GM19468 (cell line): ENCODE results near the gene GALNT10.

Source experiments
- ATAC-seq: cut with Tn5 transposase; IDR thresholded peaks from one replicate; pipeline ENCODE4 v1.9.1; 2021; ENCODE audit warnings: mild to moderate bottlenecking, moderate library complexity, moderate number of reproducible peaks; ENCODE audit not compliant: unreplicated experiment; ENCODE audit errors: extremely low read depth

GALNT10 gene

DNA sequence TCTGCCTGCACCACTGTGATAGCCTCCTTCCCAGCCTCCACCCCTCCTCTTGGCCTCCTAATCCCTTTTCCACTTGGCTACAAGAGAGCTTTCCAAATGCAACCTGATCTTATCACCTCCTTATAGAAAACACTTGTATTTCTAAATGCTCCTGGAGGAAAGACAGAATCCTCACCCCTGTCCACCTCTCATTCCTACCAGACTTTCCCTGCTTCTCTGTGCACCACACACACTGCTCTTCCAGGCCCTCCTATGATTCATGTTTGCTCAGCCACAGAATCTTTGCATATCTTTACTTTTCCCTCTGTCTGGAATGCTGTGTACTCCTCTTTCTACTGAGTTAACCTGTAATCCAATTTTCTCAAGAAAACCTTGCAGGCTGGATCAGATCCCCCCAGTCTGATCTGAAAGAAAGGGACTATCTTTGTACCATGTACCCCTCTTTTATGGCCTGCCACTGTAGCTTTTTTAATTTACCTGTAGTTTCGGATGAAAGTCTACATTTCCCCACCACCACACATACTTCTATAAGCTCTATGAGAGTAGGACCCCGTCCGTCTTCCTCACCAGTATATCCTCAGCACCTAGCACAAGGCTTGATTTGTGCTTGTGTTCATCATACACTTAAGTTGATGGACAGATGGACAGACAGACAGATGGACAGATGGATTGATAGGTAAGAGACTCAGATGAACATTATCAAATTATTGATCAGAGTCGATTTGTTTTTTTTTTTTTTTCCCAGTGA is 95.3 kb downstream of the GALNT10 start:
- no peak for ATAC-seq

DNA sequence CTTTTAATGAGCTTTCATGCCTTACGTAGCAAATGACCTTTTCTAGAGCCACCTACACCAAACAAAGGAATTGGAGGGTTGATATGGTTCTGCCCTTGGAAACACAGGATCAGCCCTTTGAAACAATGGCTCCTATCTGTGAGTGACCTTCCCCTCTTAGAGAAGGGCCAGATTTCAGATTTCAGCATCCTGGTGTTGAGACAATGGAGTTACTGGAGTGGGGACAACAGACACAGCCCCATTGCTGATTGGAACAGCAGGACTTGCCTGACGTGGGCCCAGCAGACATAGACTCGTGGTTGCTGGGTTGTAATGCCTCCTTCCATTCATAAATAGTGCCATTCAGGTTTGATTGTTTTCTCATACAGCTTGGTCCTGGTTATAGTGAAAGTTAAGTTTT is 96.0 kb downstream of the GALNT10 start:
- ATAC-seq = no peak

DNA sequence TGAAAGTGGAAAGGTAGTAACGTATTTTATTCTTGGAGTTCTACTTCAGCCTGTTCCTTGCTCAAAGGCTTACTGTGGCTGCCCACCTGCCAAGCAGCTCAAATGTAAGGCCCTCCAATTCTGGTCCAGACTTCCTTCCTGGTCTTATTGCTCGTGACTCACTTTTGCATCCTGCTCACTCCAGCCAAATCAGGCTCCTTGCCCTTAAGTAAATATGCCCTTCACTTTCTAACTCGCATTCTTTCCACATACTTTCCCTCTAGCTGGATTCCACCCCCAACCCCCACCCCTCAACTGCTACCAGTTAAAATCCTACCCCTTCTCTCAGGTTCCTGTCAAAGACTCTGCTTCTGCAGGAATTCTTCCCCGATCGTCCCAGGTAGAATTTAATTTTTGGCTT is 96.6 kb downstream of the GALNT10 start:
- ATAC-seq = no peak

DNA sequence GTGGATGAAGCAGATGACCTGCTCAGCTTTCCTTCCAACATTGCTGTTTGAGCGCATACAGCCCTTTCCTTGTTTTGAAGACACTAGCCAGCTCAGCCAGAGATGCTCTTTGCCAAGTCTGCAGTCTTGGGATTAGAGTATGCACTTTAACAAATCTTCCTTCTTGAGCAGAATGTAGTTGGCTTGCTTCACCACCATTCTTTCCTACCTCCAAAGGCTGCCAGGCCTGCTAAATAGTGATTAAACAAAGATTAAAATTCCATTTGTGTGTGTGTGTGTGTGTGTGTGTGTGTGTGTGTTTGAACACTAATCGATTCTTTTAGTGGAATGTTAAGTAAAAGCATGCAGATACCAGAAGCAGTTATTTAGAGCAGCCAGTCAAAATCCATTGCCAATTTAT is 97.6 kb downstream of the GALNT10 start:
- ATAC-seq = no peak

DNA sequence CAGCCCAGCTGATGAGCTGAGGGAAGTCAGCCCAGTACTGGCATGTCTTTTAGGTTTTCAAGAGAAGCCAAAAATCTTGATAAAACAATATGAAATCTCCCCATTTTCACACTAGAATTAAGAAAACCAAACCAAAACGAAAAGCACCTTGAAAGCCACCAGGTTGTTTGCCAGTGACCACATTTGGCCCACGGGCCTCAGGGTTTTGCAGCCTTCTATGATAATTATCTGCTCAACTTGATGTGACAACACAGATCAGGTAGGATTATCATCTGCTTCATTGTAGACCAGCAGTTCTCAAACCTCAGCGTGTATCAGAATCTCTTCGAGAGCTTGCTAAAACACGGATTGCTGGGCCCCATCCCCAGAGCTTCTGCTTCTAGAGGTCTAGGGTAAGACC is 101.4 kb downstream of the GALNT10 start:
- ATAC-seq = no peak

DNA sequence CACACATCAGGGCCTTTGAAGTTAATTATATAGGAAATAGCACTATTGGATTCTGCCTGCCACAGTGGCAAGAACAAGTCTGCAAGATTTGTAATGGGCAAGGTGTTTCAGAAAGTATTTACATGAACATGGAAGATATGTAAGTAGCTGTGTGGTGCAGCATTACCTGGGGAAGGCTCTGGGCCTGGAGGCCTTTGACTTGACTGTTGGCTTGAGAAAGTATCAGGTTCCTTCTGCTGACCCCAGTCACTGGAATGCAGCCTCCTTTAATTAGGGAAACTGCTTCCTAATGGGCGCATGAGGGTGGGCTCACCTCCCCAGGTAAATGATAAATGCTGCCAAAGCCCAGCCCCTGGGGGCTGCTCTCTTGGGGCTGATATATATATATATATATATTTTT is 102.7 kb downstream of the GALNT10 start:
- no peak for ATAC-seq

DNA sequence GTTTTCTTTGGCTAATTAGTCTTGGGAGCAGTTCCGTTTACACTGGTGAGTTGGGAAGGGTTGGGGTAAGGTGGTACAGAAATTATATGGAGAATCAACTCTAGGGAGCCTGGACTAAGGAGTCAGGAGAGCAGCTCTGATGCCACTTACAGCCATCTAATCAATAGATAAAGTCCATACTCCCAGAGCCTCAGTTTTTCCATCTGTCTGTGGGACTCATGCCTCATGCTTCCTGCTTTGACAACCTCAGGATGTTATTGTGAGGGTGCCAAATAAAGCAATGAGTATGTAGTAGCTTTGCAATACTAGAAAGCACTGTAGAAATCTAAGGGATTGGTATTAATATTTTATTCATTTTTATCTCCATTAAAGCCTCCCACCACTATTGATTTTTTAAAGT is 105.0 kb downstream of the GALNT10 start:
- no peak for ATAC-seq

DNA sequence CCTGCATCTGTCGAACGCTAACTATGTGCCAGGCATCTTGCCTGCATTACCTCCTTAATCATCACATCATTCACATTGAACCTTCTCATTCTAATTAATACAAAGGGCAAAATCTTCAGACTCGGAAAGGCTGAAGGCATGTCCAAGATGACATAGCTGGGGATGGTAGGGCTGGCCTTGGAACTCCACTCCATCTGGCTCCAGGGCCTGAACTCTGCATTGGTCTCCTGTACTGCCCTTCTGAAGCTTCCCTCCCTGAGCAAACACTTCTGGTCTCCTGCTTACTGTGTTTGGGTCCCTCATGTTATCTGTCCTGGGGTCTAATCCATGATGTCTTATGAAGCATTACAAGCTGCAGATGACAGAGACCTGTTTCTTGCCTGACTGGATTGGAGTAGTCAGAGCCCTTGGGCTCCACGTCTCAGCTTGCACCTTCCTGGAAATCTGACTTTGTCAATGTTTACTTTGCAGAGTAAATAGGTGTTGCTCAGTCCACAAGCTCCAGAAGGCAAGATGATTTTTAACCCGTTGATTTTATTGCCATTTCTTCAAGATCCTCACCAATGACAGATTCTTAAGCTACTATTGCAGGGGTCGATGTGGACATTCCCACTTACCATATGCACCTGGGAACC is 106.1 kb downstream of the GALNT10 start:
- ATAC-seq = no peak

DNA sequence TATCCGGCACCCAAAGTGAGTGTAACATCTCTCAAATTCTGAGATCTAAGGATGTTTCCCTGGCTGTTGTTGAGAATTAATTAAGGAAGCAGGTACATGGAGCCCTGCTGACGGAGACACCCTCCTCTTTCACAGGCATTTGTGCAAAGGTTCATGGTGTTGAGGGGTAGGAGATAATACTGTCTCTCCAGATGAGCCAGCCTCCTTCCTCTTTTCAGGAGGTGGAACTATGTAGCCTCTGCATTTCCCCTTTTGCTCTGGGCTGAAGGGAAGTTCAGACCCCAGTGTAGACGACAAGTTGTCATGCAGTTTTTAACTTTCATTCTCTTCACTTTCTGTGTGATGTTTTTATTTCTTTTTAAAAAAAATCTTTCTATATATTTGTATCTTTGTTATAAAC is 107.5 kb downstream of the GALNT10 start:
- no peak for ATAC-seq

DNA sequence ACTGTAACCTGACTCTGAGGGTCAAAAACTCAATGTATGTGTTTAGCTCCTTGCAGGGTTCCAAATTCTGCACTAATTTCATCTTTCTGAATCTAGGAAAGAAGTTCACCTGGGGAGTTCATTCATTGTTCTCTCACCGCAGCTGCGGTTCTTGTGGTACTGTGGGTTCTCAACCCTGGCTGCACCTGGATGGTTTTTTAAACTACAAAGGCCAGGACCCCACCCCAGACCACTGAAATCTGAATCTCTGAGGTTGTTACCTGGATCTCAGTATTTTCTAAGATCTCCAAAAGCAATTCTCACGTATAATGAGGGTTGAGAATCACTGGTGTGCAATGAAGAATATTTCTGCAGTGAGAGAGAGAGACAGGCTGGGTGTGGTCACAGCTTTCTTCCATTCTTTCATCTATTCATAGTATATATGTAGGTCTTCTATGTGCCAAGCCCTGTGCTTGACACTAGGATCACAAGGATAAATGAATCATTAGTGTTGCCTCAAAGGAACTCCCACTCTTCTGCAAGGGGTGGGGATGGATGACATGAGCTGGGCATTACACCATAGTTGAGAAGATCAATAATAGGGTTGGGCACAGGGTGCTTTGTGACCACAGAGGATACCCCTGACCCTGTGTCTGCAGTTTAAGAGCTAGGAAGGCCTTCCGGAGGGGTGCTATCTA is 109.8 kb downstream of the GALNT10 start:
- no peak for ATAC-seq

DNA sequence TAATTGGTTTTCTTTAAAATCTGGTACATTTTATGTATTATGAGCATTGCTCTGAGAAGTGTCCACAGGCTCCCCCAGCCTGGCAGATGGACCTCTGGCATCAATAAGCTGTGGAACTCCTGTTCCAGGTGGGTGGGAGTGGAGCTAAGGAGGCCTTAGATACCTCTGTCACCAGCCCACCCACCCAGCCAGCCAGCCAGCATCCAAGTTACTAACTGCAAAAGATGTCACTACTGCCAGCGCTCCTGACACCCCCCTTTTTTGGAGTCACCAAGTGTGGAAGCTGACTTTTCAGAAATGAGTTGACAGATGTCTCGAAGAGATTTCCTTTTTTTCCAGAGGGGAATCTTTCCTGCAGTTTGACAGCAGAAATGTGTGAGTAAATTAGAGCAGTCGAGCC is 111.2 kb downstream of the GALNT10 start:
- ATAC-seq = no peak

DNA sequence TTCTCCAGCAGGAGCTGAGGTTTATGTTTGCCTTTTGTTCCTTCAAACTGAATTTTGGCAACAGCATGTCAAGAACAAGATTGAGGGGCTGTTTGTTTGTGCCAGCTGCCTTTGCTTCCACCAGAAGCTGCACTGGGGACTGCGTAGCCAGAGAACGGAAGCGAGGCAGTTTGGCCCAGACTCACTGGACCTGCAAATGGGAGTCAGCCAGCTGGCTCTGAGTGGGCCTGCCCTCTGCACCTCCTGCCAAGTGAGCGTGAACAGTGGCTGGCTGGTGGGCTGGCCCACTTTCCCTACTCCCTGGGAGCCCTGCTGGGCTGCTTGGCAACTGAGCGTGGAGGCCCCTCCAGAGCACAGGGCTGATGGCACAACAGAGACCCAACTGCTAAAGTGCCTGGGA is 111.6 kb downstream of the GALNT10 start:
- no peak for ATAC-seq

DNA sequence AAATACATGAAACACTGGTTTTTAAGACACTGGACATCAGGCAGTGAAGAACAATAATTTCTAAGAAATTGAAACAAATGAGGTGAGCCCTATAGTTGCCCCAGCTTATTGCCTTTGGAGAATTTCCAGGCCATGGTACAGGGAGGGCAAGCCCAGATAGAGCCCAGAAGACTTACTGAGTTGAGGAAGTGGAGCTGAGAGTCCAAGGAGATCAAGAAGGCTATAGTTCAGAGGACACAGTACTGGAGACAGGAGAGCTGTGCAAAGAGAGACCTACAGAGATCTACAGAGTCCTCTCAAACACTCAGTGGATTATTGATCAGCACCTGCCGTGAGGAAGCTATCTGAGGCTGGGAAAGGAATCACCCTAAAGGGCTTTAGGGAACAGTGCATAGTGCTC is 112.6 kb downstream of the GALNT10 start:
- no peak for ATAC-seq

DNA sequence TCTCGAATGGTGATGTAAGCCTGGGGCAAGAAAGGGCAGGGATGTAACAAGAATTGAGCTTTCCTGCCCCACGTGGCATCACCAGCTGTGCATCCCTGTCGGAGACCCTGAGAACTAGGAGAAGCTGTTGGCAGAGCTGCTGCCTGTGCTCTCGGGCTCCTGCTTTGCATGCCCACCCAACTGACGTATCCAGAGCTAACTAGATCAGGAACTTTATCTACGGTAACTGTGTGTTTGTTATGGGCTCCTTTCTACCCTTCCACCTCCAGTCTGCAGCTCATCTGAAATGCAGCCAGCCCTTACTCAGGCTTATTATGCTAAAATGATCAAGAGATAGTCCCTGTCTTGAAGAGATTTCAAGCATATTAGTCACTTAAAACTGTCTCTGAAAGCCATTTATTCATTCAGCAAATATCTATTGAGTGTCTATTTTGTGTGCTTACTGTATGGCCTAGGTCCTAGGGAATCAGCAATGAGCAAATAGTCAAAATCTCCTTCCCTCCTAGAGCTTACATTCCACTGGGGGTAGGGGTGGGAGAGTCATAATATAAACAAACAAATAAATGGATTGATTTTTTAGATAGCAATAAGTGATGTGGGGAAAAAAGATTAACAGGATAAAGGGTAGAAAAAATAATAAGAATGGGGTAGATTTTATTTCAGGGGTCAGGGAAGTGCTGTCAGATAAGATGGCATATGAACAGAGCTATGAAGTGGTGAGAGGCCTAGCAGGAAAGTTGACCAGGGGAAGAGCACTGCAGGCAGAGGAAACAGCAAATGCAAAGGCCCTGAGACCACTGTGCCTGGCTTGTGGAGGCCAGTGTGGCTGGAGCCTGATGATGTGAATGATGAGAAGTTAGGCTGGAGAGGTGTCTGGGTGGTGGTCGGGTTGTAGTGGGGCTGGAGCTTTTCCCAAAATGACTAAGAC is 118.2 kb downstream of the GALNT10 start:
- no peak for ATAC-seq

DNA sequence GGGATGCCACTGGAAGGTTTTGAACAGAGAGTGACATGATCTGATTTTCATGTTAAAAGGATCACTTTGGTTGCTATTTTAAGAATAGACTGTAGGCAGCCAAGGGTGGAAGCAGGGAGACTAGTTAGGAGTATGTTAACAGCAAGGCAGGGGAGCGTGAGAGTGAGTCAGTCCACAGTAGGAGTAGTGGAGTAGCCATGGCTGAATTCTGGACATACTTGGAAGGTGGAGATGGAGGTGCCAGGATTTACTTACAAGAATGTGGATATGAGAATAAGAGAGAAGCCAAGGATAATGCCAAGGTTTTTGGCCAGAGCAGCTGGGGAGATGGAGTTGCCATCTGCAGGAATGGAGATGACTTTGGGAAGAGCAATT is 118.8 kb downstream of the GALNT10 start:
- no peak for ATAC-seq

DNA sequence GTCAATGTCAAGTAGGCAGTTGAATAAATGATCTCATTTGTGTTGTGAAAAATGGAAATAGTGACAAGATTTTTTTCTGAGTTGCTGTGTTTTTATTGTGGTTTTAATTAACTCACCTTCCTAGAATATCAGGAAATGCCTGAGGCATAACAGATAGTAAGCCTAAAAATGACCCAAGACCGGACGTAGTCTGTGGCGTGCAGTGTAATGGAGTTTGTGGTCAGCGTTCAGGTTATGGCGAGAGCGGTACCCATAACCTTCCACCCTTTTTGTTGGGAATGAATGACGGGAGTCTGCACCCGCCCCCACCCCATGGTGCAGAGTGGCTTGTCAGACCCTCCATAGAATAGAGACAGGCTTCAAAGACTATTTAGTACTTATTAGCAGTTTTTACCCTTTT is 119.3 kb downstream of the GALNT10 start:
- ATAC-seq = no peak

DNA sequence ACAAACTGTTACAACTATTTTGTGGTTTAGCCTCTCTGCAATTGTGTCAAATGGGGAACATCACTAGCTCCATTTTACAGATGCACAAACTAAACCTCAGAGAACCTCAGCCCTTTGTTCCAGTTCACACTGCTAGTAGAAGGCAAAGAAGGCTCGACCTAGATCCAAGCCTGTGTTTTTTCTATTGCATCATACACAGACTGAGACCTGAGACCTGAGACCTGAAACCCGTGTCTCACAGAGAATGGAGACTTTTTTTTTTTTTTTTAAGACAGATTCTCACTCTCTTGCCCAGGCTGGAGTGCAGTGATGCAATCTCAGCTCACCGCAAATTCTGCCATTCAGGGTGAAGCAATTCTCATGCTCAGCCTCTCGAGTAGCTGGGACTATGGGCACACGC is 120.8 kb downstream of the GALNT10 start:
- ATAC-seq = no peak

DNA sequence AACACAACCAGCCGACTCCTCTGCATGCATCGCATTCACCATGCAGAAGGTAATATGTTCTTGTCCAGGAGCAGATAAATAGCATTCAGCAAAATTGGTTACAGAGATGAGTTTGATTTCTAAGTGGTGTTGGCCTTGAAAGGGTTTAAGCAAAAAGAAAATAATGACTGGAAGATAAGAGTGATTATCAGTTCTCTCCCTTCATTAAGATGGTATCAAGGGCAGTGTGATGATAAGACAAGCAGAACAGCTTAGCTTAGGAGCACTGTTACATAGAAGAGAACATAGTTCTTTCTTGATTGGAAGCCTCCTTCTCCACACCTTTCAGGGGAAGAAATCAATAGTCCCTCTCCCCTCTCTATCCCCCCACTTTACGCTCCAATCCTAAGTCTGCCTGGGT is 121.5 kb downstream of the GALNT10 start:
- ATAC-seq = no peak

DNA sequence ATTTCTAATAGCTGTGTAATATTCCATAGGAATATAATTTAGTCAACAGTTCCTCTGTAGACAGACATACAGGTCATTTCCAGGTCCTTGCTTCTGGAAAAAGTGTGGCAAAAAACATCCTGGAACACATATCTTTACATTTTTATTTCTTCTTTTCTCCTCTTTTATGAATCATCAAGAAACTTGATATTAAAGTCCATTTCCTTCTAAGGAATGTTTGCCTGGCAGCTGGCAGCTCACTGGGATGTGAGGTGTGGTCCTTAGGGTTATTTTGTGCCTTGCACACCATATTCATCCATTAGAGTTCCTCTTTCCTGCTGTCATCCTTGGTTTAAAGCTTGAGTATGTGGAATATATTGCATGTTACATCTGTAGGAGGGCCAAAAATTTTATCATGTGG is 122.0 kb downstream of the GALNT10 start:
- no peak for ATAC-seq

DNA sequence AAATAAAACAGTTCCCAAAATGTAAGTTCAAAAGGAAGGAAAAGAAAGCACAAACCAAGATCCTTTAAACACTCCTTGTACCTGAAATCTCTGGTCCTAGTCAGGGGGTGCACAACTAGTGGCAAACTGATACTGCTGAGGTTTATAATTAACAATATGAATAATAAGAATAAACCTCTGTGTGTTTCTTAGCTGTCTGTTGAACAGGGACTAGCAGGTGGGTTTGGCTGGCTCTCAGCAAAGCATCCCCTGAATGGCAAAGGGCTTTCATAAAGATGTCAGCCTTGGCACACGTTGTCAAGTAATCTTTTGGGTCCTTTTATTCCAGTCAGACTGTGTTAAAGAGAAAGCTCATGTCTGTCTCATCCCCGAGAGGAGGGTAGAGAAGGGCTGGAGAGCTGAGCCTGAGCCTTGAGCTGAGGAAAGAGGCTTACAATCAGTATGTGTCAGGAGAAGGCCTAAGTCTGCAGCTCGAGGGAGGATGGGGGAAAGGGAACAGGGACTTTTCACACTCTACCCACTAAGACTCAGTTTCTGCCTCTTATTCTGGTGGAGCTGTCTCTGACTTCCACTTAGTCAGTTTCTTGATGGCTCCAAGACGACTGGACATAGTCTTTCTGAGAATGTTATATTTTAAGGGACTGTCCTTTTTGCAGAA is 123.0 kb downstream of the GALNT10 start:
- ATAC-seq = no peak
